Measurements from ENCODE around the gene CRTC3.

The CRTC3 gene

GRCh38 chr15:90645873-90646575, 116.3 kb downstream of the CRTC3 start:
- no peak overlapping the region for H3K4me3 ChIP-seq (ENCODE audit: low read depth, low read length)
- no peak for TF ChIP-seq CTCF (IDR thresholded peaks at IDR 0.05; ENCODE audit: borderline replicate concordance, insufficient read depth, low read depth, low read length)

GRCh38 chr15:90646662-90647305, 117.1 kb downstream of the CRTC3 start:
- no peak overlapping the region for H3K4me3 ChIP-seq (ENCODE audit: low read depth, low read length)
- TF ChIP-seq CTCF (IDR thresholded peaks at IDR 0.05; ENCODE audit: borderline replicate concordance, insufficient read depth, low read depth, low read length), result no peak

- TF ChIP-seq CTCF (IDR thresholded peaks at IDR 0.05; ENCODE audit: borderline replicate concordance, insufficient read depth, low read depth, low read length), result no peak
- H3K4me3 ChIP-seq (ENCODE audit: low read depth, low read length), result no peak overlapping the region
Observed at GRCh38 chr15:90647326-90647725, 117.6 kb downstream of the CRTC3 start.

GRCh38 chr15:90648137-90649070, 118.7 kb downstream of the CRTC3 start:
- TF ChIP-seq CTCF (IDR thresholded peaks at IDR 0.05; ENCODE audit: borderline replicate concordance, insufficient read depth, low read depth, low read length), result peak; percentile 71
- no peak overlapping the region for H3K4me3 ChIP-seq (ENCODE audit: low read depth, low read length)

GRCh38 chr15:90650117-90650955, 120.6 kb downstream of the CRTC3 start:
- H3K4me3 ChIP-seq (ENCODE audit: low read depth, low read length), result no peak overlapping the region
- TF ChIP-seq CTCF (IDR thresholded peaks at IDR 0.05; ENCODE audit: borderline replicate concordance, insufficient read depth, low read depth, low read length), result no peak

- H3K4me3 ChIP-seq (ENCODE audit: low read depth, low read length), result no peak overlapping the region
- TF ChIP-seq CTCF (IDR thresholded peaks at IDR 0.05; ENCODE audit: borderline replicate concordance, insufficient read depth, low read depth, low read length), result no peak
Observed at GRCh38 chr15:90650956-90651689, 121.4 kb downstream of the CRTC3 start.
